Common myeloid progenitor, CD34-positive (primary cell): ENCODE measurements around the gene TRIM71.
"Not testable (repeated sequence)": the region's sequence is repeated elsewhere in the genome, so short reads cannot be mapped to it uniquely, and the experiment has no call there.

ENCODE experiments used
- CTCF ChIA-PET: fragments of 350-600 bp; sonication (Branson Sonifier 250); formaldehyde crosslinking; loops from one replicate; lab custom pipeline; 2021; ENCODE audit warnings: antibody characterized with exemption; lab: Charles Lee
- POLR2A ChIA-PET: fragments of 350-600 bp; sonication (Branson Sonifier 250); formaldehyde crosslinking; loops from one replicate; lab custom pipeline; 2021; ENCODE audit warnings: antibody characterized with exemption; lab: Charles Lee
- DNase-seq, 3 donors: peaks; one replicate each; pipeline versions ENCODE4 v3.0.0 to v3.0.0-alpha.2; 2013
- H3K27ac ChIP-seq, 2 experiments: 1 replicate in 1 of 2; 2 replicates in 1 of 2; pipeline ENCODE4 v1.7.0; 2013; ENCODE audit warnings: inconsistent platforms in 2 of 2, low read length in 2 of 2, mild to moderate bottlenecking in 2 of 2, low read depth in 1 of 2, moderate library complexity in 1 of 2; ENCODE audit not compliant: severe bottlenecking in 2 of 2, insufficient read depth in 1 of 2, poor library complexity in 1 of 2
- H3K27me3 ChIP-seq, 5 experiments: replicated peaks in 2 of 5; 1 replicate in 3 of 5; 2 replicates in 2 of 5; pipeline versions ENCODE4 v1.6.1 to v1.7.0; 2013; ENCODE audit warnings: low read length in 4 of 5, mild to moderate bottlenecking in 2 of 5, moderate library complexity in 2 of 5, inconsistent platforms in 1 of 5; ENCODE audit not compliant: insufficient read depth in 5 of 5, control insufficient read depth in 4 of 5
- H3K36me3 ChIP-seq, 4 experiments: 1 replicate in 2 of 4; 2 replicates in 2 of 4; pipeline versions ENCODE4 v1.6.1 to v1.7.0; 2013; ENCODE audit warnings: low read length in 3 of 4, control low read depth in 1 of 4, mild to moderate bottlenecking in 1 of 4; ENCODE audit not compliant: control insufficient read depth in 4 of 4, insufficient read depth in 4 of 4
- H3K4me1 ChIP-seq, 4 experiments: 1 replicate in 3 of 4; 2 replicates in 1 of 4; pipeline versions ENCODE4 v1.6.1 to v1.7.1; 2013; ENCODE audit warnings: low read length in 3 of 4, mild to moderate bottlenecking in 3 of 4, control low read depth in 1 of 4, inconsistent platforms in 1 of 4, moderate library complexity in 1 of 4; ENCODE audit not compliant: control insufficient read depth in 4 of 4, insufficient read depth in 4 of 4; ENCODE audit errors: control extremely low read depth in 1 of 4
- H3K4me3 ChIP-seq, 7 experiments: 1 replicate in 4 of 7; 2 replicates in 3 of 7; pipeline versions ENCODE4 v1.5.1 to v1.7.0; 2013; ENCODE audit warnings: mild to moderate bottlenecking in 7 of 7, low read length in 6 of 7, moderate library complexity in 6 of 7, inconsistent platforms in 2 of 7, low read depth in 2 of 7, control low read depth in 1 of 7; ENCODE audit not compliant: insufficient read depth in 4 of 7, control insufficient read depth in 1 of 7; ENCODE audit errors: extremely low read depth in 1 of 7
- H3K9me3 ChIP-seq, 5 experiments: 1 replicate in 4 of 5; 2 replicates in 1 of 5; pipeline versions ENCODE4 v1.6.1 to v1.7.1; 2013; ENCODE audit warnings: low read length in 4 of 5, mild to moderate bottlenecking in 2 of 5, inconsistent platforms in 1 of 5, low read depth in 1 of 5, moderate library complexity in 1 of 5; ENCODE audit not compliant: control insufficient read depth in 4 of 5, insufficient read depth in 2 of 5; ENCODE audit errors: control extremely low read depth in 1 of 5
- WGBS: methylation state at CpG from one replicate; pipeline ENCODE4 v1.1.5; 2013; ENCODE audit not compliant: insufficient coverage; 5-methylcytosine and 5-hydroxymethylcytosine counted together

Gene TRIM71

DNA sequence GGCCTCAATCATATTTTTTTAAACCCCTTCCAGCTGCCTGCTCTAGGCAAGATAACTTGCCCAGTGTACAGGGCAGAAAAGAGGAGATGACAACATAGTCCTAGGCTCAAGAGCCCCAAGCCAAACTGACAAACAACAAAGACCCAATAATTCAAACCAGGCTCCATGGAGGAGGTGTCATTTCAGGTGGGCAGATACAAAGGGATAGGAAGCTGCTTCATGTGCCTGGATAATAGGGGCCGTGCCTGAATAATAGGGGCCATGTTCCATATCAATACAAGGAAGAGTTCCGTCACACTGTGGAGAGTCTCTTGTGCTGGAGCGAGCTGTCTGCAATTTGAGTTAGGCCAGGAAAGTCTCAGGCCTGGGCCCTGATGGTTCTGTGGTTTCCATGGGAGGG lies 35.4 kb upstream of the TRIM71 start:
- Histone ChIP-seq H3K36me3 (no peaks in the 10 kb centered on the region), H3K9me3 (no peaks in the 10 kb centered on the region), H3K27ac (no peak overlapping the region), H3K4me3 (no peak overlapping the region), H3K4me1 (peaks cover 0 to 11% (median 8%) of the 10 kb centered on the region in 4 experiments), H3K27me3 (peaks cover 0 to 12% (median 0%) of the 10 kb centered on the region in 5 experiments)
- WGBS: 100% methylated on average over 2 of the region's 3 CpGs
- POLR2A ChIA-PET: no interaction called here
- no peak for DNase-seq
- CTCF ChIA-PET: interaction anchor here (0.7 to 3.3 kb wide), 13 partner anchors 10 to 123 kb away, joined by 3 to 12 read pairs (median 3); no protein-coding TSS in a partner anchor

GRCh38 chr3:32791833-32792232 lies 26.0 kb upstream of the TRIM71 start:
- ChIA-PET CTCF (interaction anchor here (1.4 kb wide), 1 partner anchor 14 kb away, joined by 4 read pairs; no protein-coding TSS in a partner anchor), POLR2A (no interaction called here)
- Histone ChIP-seq H3K36me3 (no peaks in the 10 kb centered on the region), H3K4me3 (no peak overlapping the region), H3K27me3 (no peaks in the 10 kb centered on the region), H3K4me1 (no peaks in the 10 kb centered on the region), H3K9me3 (no peaks in the 10 kb centered on the region), H3K27ac (no peak overlapping the region)
- 89% methylated on average over 3 of the region's 3 CpGs for WGBS
- DNase-seq: no peak

- Histone ChIP-seq H3K27me3 (no peaks in the 10 kb centered on the region), H3K9me3 (no peaks in the 10 kb centered on the region), H3K4me3 (no peak overlapping the region), H3K27ac (no peak overlapping the region), H3K4me1 (no peaks in the 10 kb centered on the region), H3K36me3 (no peaks in the 10 kb centered on the region)
- CTCF ChIA-PET: no interaction called here
- POLR2A ChIA-PET: no interaction called here
- no peak for DNase-seq
- 96% methylated on average over 8 of the region's 8 CpGs for WGBS
Measured at GRCh38 chr3:32794487-32795308, 23.1 kb upstream of the TRIM71 start.

DNA sequence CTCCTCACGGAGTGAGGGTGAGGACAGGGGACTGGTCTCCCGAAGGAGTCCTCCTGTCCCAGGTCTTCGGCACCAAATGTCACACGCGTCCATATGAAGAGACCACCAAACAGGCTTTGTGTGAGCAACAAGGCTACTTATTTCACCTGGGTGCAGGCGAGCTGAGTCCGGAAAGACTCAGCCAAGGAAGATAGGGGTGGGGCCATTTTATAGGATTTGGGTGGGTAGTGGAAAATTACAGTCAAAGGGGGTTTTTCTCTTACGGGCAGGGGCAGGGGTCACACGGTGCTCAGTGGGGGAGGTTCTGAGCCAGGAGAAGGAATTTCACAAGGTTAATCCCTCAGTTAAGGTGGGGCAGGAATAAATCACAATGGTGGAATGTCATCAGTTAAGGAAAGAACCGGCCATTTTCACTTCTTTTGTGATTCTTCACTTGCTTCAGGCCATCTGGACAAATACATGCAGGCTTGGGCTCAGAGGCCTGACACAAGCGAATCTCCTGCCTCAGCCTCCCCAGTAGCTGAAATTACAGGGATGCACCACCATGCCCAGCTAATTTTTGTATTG lies 21.3 kb upstream of the TRIM71 start:
- POLR2A ChIA-PET, H3K27me3 ChIP-seq, DNase-seq, H3K9me3 ChIP-seq, H3K27ac ChIP-seq, H3K4me3 ChIP-seq, H3K4me1 ChIP-seq, H3K36me3 ChIP-seq: not testable (repeated sequence)
- CTCF ChIA-PET: interaction anchor here (1.8 kb wide), 1 partner anchor 17 kb away, joined by 5 read pairs; no protein-coding TSS in a partner anchor
- 97% methylated on average over 9 of the region's 11 CpGs for WGBS

DNA sequence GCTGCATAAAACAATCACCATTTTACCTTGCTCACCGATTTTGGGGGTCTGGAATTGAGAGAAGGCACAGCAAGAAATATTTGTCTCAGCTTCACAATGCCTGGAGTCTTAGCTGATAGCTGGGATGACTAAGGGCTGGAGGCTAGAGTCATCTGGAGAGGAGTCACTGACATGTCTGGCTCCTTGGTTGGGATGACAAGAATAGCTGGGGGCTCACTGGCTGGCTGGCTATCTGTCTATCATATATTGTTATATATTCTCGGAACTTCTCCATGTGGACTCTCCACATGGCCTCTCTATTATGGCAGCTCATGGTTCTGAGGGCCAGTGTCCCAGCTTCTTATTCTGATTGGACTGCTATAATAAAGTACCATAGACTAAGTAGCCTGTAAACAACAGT lies 20.0 kb upstream of the TRIM71 start:
- H3K4me1 ChIP-seq: no peaks in the 10 kb centered on the region
- H3K9me3 ChIP-seq: no peaks in the 10 kb centered on the region
- H3K27ac ChIP-seq: no peak overlapping the region
- POLR2A ChIA-PET: no interaction called here
- CTCF ChIA-PET: interaction anchor here (1.8 kb wide), 1 partner anchor 16 kb away, joined by 5 read pairs; no protein-coding TSS in a partner anchor
- no peak overlapping the region for H3K4me3 ChIP-seq
- H3K36me3 ChIP-seq: no peaks in the 10 kb centered on the region
- no peaks in the 10 kb centered on the region for H3K27me3 ChIP-seq
- no peak for DNase-seq
- WGBS: 100% methylated on average over 1 of the region's 2 CpGs

DNA sequence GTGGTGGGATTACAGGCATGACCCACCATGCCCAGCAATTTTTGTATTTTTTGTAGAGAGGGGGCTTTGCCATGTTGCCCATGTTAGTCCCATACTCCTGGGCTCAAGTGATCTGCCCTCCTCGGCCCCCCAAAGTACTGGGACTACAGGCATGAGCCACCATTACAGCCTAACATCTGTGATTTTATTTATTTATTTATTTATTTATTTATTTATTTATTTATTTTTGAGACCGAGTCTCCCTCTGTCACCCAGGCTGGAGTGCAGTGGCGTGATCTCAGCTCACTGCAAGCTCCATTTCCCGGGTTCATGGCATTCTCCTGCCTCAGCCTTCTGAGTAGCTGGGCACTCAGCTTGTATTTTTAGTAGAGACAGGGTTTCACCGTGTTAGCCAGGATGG lies 16.4 kb upstream of the TRIM71 start:
- 100% methylated on average over 3 of the region's 5 CpGs for WGBS
- H3K9me3 ChIP-seq, DNase-seq, POLR2A ChIA-PET, H3K27ac ChIP-seq, H3K36me3 ChIP-seq, H3K4me1 ChIP-seq, H3K27me3 ChIP-seq, H3K4me3 ChIP-seq: not testable (repeated sequence)
- CTCF ChIA-PET: interaction anchor here (1.0 kb wide), 1 partner anchor 13 kb away, joined by 3 read pairs; no protein-coding TSS in a partner anchor

- ChIA-PET POLR2A (no interaction called here), CTCF (interaction anchor here (0.6 to 2.2 kb wide), 5 partner anchors 16 to 1585 kb away, joined by 3 to 5 read pairs (median 3); no protein-coding TSS in a partner anchor)
Measured at GRCh38 chr3:32813180-32813579, 4.6 kb upstream of the TRIM71 start.

More at GRCh38 chr3:32813180-32813579, 4.6 kb upstream of the TRIM71 start:
- no peak overlapping the region for H3K27ac ChIP-seq
- no CpG with 5 or more reads among the region's 2 CpGs for WGBS
- no peaks in the 10 kb centered on the region for H3K36me3 ChIP-seq
- H3K9me3 ChIP-seq: no peaks in the 10 kb centered on the region
- peak in 2 of 3 donors; percentile 64 to 68 for DNase-seq
- H3K4me3 ChIP-seq: no peak overlapping the region
- peaks cover 0 to 10% (median 0%) of the 10 kb centered on the region in 5 experiments for H3K27me3 ChIP-seq
- H3K4me1 ChIP-seq: peaks cover 20 to 58% (median 49%) of the 10 kb centered on the region in 4 experiments
